SK-N-SH (cell line): Measurements from ENCODE around the gene TTC39B. TPM values are rescaled to one million over a fixed set of nuclear protein-coding genes. Genes with fewer than 3 reads are reported as not detected.

ENCODE experiments used
- CTCF ChIA-PET: fragments of 300-600, 350-600 bp; formaldehyde crosslinking; extraction: SDS; loops from one replicate; lab custom pipeline; 2021; lab: Yijun Ruan, JAX
- POLR2A ChIA-PET: fragments of 350-600 bp; sonication (Branson Sonifier 250); formaldehyde crosslinking; extraction: SDS; loops from one replicate; lab custom pipeline; 2020; ENCODE audit warnings: antibody characterized with exemption, inconsistent platforms; lab: Yijun Ruan, JAX
- DNase-seq: peaks from one replicate; pipeline ENCODE4 v3.0.0; 2012
- H2AFZ ChIP-seq: fragments of 200-600 bp; sonication (generic); 2 replicates; pipeline ENCODE4 v1.8.1; 2016; ENCODE audit warnings: antibody characterized with exemption, mild to moderate bottlenecking, low read depth
- H3F3A ChIP-seq: fragments of 200-600 bp; sonication (generic); replicated peaks from 2 replicates; pipeline ENCODE3; 2016; ENCODE audit warnings: antibody characterized with exemption, mild to moderate bottlenecking; ENCODE audit not compliant: insufficient read depth
- H3K27ac ChIP-seq, 2 experiments: fragments of 200-500 bp in 1 of 2; fragments of 200-600 bp in 1 of 2; sonication (Bioruptor generic) in 1 of 2; sonication (generic), shearing (Covaris generic) in 1 of 2; 2 replicates each; pipeline versions ENCODE4 v1.5.1 to v1.6.1; 2014 to 2016; ENCODE audit warnings: low read depth in 2 of 2, inconsistent platforms in 1 of 2, low read length in 1 of 2, mild to moderate bottlenecking in 1 of 2, mixed read lengths in 1 of 2
- H3K27me3 ChIP-seq: fragments of 200-600 bp; sonication (generic), shearing (Covaris generic); 2 replicates; pipeline ENCODE4 v1.6.1; 2016; ENCODE audit warnings: mixed run types; ENCODE audit not compliant: insufficient read depth
- H3K36me3 ChIP-seq, 2 experiments: fragments of 200-500 bp in 1 of 2; fragments of 200-600 bp in 1 of 2; sonication (Bioruptor generic) in 1 of 2; sonication (generic) in 1 of 2; replicated peaks in 1 of 2; 2 replicates each; pipeline versions ENCODE3 to v1.5.1; 2014 to 2016; ENCODE audit warnings: low read length in 1 of 2, mild to moderate bottlenecking in 1 of 2; ENCODE audit not compliant: insufficient read depth in 2 of 2, control insufficient read depth in 1 of 2
- H3K4me1 ChIP-seq, 2 experiments: fragments of 200-500 bp in 1 of 2; fragments of 200-600 bp in 1 of 2; sonication (Bioruptor generic) in 1 of 2; sonication (generic), shearing (Covaris generic) in 1 of 2; 2 replicates each; pipeline versions ENCODE4 v1.5.1 to v1.6.1; 2014 to 2016; ENCODE audit warnings: low read depth in 1 of 2, low read length in 1 of 2, mixed run types in 1 of 2; ENCODE audit not compliant: insufficient read depth in 2 of 2, control insufficient read depth in 1 of 2
- H3K4me2 ChIP-seq: fragments of 200-600 bp; sonication (generic), shearing (Covaris generic); 2 replicates; pipeline ENCODE4 v1.6.1; 2017; ENCODE audit warnings: mixed run types
- H3K4me3 ChIP-seq, 2 experiments: fragments of 200-500 bp in 1 of 2; fragments of 200-600 bp in 1 of 2; sonication (Bioruptor generic) in 1 of 2; sonication (generic), shearing (Covaris generic) in 1 of 2; 2 replicates each; pipeline versions ENCODE4 v1.5.1 to v1.8.1; 2014 to 2016; ENCODE audit warnings: low read depth in 2 of 2, inconsistent platforms in 1 of 2, low read length in 1 of 2, mild to moderate bottlenecking in 1 of 2, mixed read lengths in 1 of 2, moderate library complexity in 1 of 2
- H3K79me2 ChIP-seq: fragments of 200-600 bp; sonication (generic); 2 replicates; pipeline ENCODE4 v1.8.1; 2017; ENCODE audit warnings: mild to moderate bottlenecking; ENCODE audit not compliant: insufficient read depth
- H3K9ac ChIP-seq: fragments of 200-600 bp; sonication (generic); 2 replicates; pipeline ENCODE4 v1.6.1; 2017; ENCODE audit warnings: mixed run types
- H3K9me2 ChIP-seq: fragments of 200-600 bp; sonication (generic); 2 replicates; pipeline ENCODE4 v1.6.1; 2017; ENCODE audit warnings: mixed run types
- H3K9me3 ChIP-seq: fragments of 200-600 bp; sonication (generic); 2 replicates; pipeline ENCODE4 v1.6.1; 2017; ENCODE audit warnings: mixed run types, mild to moderate bottlenecking, moderate library complexity
- H4K20me1 ChIP-seq: fragments of 200-600 bp; sonication (generic); 2 replicates; pipeline ENCODE4 v1.6.1; 2017; ENCODE audit warnings: mild to moderate bottlenecking, mixed run types; ENCODE audit not compliant: insufficient read depth
- CHD2 ChIP-seq: fragments of 150-350 bp; IDR thresholded peaks from 2 replicates; pipeline ENCODE4 v1.6.1; 2018; ENCODE audit warnings: low read length; ENCODE audit not compliant: partially characterized antibody
- GATA2 ChIP-seq: sonication (generic); formaldehyde crosslinking; IDR thresholded peaks from 2 replicates; pipeline ENCODE4 v1.5.0; 2020; ENCODE audit warnings: mild to moderate bottlenecking, missing genetic modification reagents
- MXI1 ChIP-seq: IDR thresholded peaks from 2 replicates; pipeline ENCODE4 v1.6.1; 2012; ENCODE audit warnings: mild to moderate bottlenecking, low read depth, low read length, improper control_type of control experiment
- NFIC ChIP-seq: IDR thresholded peaks from 2 replicates; pipeline ENCODE4 v1.4.0; 2012; ENCODE audit warnings: borderline replicate concordance
- RFX5 ChIP-seq: IDR thresholded peaks from 2 replicates; pipeline ENCODE4 v1.6.1; 2012; ENCODE audit warnings: mild to moderate bottlenecking, improper control_type of control experiment, low read length
- RXRA ChIP-seq: IDR thresholded peaks from 2 replicates; pipeline ENCODE4 v1.4.0; 2012; ENCODE audit warnings: low read depth, mild to moderate bottlenecking, borderline replicate concordance
- TAF1 ChIP-seq: IDR thresholded peaks from 2 replicates; pipeline ENCODE4 v1.6.1; 2012; ENCODE audit warnings: low read depth, mild to moderate bottlenecking, low read length, moderate library complexity, borderline replicate concordance
- TEAD4 ChIP-seq: IDR thresholded peaks from 2 replicates; pipeline ENCODE4 v1.4.0; 2012; ENCODE audit warnings: mild to moderate bottlenecking, borderline replicate concordance; ENCODE audit not compliant: insufficient read depth
- WGBS: methylation state at CpG from one replicate; pipeline ENCODE4 v1.1.6; 2017; ENCODE audit warnings: low lambda C conversion rate; 5-methylcytosine and 5-hydroxymethylcytosine counted together
- polyA plus RNA-seq, 3 experiments: library from polyadenylated mRNA; depleted of rRNA; stranded (reverse); fragments of >200 nt; gene quantifications; 2 replicates each; pipeline ENCODE4 v1.2.3, GENCODE V29; 2012
- TF ChIP-seq, protein P1 (sequence below): fragments of 150-350 bp; IDR thresholded peaks from 2 replicates; pipeline ENCODE4 v1.6.1; 2017; ENCODE audit warnings: antibody characterized with exemption, low read length, low read depth, borderline replicate concordance
- TF ChIP-seq, protein P2 (sequence below): IDR thresholded peaks from 2 replicates; pipeline ENCODE4 v1.4.0; 2012; ENCODE audit warnings: low read depth, borderline replicate concordance

Gene TTC39B
- polyA plus RNA-seq, 1 of the 3 experiments (the other 2 are of a cell fraction): 0.54 TPM

DNA sequence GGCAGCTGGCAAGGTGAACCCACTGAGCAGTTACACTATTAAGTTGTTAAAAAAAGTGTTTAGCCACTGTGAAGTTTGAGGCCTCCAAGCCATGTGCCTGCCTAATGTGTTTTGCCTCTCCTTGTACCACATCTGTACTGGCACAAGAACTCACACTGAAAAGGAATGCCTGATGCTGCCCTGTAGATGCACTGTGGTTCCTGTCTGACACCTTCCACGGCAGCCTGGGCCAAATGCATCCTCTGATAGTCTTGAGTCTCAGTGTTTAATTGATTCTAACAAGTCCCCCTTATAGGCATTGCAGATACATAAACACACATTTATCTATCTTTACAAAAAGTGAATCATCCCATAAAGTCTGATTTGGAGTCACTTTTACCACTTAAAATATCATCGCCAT, 169.9 kb downstream of the TTC39B start:
- Histone ChIP-seq H3K4me2 (no peak overlapping the region), H3K9me3 (no peaks in the 10 kb centered on the region), H3K4me1 (peaks cover 0 to 3% of the 10 kb centered on the region in 2 experiments; a peak in 1 of 4 replicates), H3K27ac (no peak overlapping the region), H3K27me3 (no peaks in the 10 kb centered on the region; the same call in 1 of the 2 replicates), H4K20me1 (no peaks in the 10 kb centered on the region), H3K79me2 (no peaks in the 10 kb centered on the region), H3K4me3 (no peak overlapping the region), H3K36me3 (no peaks in the 10 kb centered on the region), H3F3A (no peaks in the 10 kb centered on the region), H2AFZ (no peak overlapping the region), H3K9ac (no peak overlapping the region), H3K9me2 (no peaks in the 10 kb centered on the region)
- WGBS: 66% methylated on average over 2 of the region's 2 CpGs
- DNase-seq: no peak
- ChIA-PET POLR2A (no interaction called here), CTCF (interaction anchor here (0.7 to 6.0 kb wide), 3 partner anchors 32 to 1989 kb away, joined by 3 to 37 read pairs (median 22); no protein-coding TSS in a partner anchor)
- TF ChIP-seq MXI1 (no peak), RXRA (no peak), TAF1 (no peak), GATA2 (CRISPR knock-in tag) (no peak), NFIC (no peak), RFX5 (no peak)
- TF ChIP-seq, protein P1, sequence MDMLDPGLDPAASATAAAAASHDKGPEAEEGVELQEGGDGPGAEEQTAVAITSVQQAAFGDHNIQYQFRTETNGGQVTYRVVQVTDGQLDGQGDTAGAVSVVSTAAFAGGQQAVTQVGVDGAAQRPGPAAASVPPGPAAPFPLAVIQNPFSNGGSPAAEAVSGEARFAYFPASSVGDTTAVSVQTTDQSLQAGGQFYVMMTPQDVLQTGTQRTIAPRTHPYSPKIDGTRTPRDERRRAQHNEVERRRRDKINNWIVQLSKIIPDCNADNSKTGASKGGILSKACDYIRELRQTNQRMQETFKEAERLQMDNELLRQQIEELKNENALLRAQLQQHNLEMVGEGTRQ: no peak

DNA sequence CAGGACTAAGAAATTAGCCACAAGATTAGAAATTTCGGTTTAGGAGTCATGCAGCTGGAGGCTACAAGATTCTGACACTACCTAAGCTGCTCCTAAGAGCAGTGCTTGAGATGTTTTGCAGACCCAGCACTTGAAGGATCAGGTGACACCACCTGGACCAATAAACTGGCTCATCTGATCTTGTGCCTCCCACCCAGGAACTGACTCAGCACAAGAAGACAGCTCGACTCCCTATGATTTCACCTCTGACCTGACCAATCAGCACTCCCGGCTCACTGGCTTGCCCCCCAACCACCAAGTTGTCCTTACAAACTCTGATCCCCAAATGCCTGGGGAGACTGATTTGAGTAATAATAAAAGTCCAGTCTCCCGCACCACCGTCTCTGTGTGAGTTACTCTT, 170.4 kb downstream of the TTC39B start:
- H4K20me1 ChIP-seq: no peaks in the 10 kb centered on the region
- H2AFZ ChIP-seq: no peak overlapping the region
- DNase-seq: no peak
- no peaks in the 10 kb centered on the region for H3K9me3 ChIP-seq
- no peaks in the 10 kb centered on the region for H3K9me2 ChIP-seq
- H3K9ac ChIP-seq: no peak overlapping the region
- no peaks in the 10 kb centered on the region for H3F3A ChIP-seq
- no peak overlapping the region for H3K27ac ChIP-seq
- H3K4me2 ChIP-seq: no peak overlapping the region
- 77% methylated on average over 5 of the region's 5 CpGs for WGBS
- no peaks in the 10 kb centered on the region for H3K79me2 ChIP-seq
- ChIA-PET POLR2A (no interaction called here), CTCF (interaction anchor here (0.7 to 6.0 kb wide), 4 partner anchors 32 to 1989 kb away, joined by 3 to 37 read pairs (median 12); no protein-coding TSS in a partner anchor)
- TF ChIP-seq MXI1 (no peak), CHD2 (no peak), TEAD4 (no peak)
- TF ChIP-seq, protein P2, sequence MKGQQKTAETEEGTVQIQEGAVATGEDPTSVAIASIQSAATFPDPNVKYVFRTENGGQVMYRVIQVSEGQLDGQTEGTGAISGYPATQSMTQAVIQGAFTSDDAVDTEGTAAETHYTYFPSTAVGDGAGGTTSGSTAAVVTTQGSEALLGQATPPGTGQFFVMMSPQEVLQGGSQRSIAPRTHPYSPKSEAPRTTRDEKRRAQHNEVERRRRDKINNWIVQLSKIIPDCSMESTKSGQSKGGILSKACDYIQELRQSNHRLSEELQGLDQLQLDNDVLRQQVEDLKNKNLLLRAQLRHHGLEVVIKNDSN: no peak
- H3K27me3 ChIP-seq: no peaks in the 10 kb centered on the region; the same call in 1 of the 2 replicates
- no peaks in the 10 kb centered on the region for H3K36me3 ChIP-seq
- no peak overlapping the region for H3K4me3 ChIP-seq
- H3K4me1 ChIP-seq: peaks cover 0 to 3% of the 10 kb centered on the region in 2 experiments; a peak in 1 of 4 replicates
